ENCODE results near the gene EFNA4.

- TF ChIP-seq CTCF (IDR thresholded peaks at IDR 0.05), result no peak
- TF ChIP-seq SIN3A (IDR thresholded peaks at IDR 0.05; ENCODE audit: borderline replicate concordance, insufficient read depth, low read depth, low read length), result no peak
Measured at GRCh38 chr1:155026154-155026553, 37.4 kb upstream of the EFNA4 start.
